K562 (cell line): Measurements from ENCODE around the gene RAE1. TPM values are rescaled to one million over a fixed set of nuclear protein-coding genes. Genes with fewer than 3 reads are reported as not detected.

Experiments
- CBX2 ChIP-seq: fragments of 200-600 bp; sonication (generic); IDR thresholded peaks from one replicate; pipeline ENCODE4 v1.6.1; 2012; ENCODE audit warnings: mild to moderate bottlenecking, low read length, inconsistent platforms; ENCODE audit not compliant: insufficient read depth, poor library complexity, severe bottlenecking
- HEY1 ChIP-seq: fragments of 250-450 bp; sonication (Bioruptor Pico); IDR thresholded peaks from 2 replicates; pipeline ENCODE4 v1.5.0; 2020; ENCODE audit warnings: mild to moderate bottlenecking, moderate library complexity, borderline replicate concordance
- KAT7 ChIP-seq: sonication (generic); formaldehyde crosslinking; IDR thresholded peaks from 2 replicates; pipeline ENCODE4 v1.8.0; 2022; ENCODE audit warnings: missing genetic modification reagents, mild to moderate bottlenecking, borderline replicate concordance
- NFATC3 ChIP-seq: fragments of 450-650 bp; IDR thresholded peaks from 2 replicates; pipeline ENCODE4 v1.6.1; 2017; ENCODE audit warnings: mild to moderate bottlenecking
- NFYB ChIP-seq: IDR thresholded peaks from 2 replicates; pipeline ENCODE4 v1.6.1; 2011; ENCODE audit warnings: mild to moderate bottlenecking, moderate library complexity; ENCODE audit not compliant: insufficient read length; ENCODE audit errors: extremely low read depth
- SETDB1 ChIP-seq: IDR thresholded peaks from one replicate; pipeline ENCODE4 v1.6.1; 2012; ENCODE audit warnings: low read length, control low read depth, inconsistent platforms
- ZNF583 ChIP-seq: fragments of 250-450 bp; sonication (Bioruptor Pico); IDR thresholded peaks from 2 replicates; pipeline ENCODE4 v1.4.0; 2020
- polyA plus RNA-seq, 8 experiments: library from polyadenylated mRNA; depleted of rRNA in 4 of 8; stranded (reverse) in 5 of 8; unstranded in 3 of 8; fragments of >200 nt; fragmentation: Nextera tagmentation in 2 of 8; fragmentation: Illumina TruSeq in 1 of 8; extraction: Ambion mirVana in 2 of 8; extraction: Trizol in 1 of 8; gene quantifications; 2 replicates each; pipeline versions ENCODE4 v1.2.1 to v1.2.3, GENCODE V29; 2011 to 2014; ENCODE audit warnings: inconsistent platforms in 1 of 8, missing spikeins in 1 of 8
- total RNA-seq, 7 experiments: library from RNA; depleted of rRNA in 6 of 7; stranded (reverse); fragments of >200 nt in 6 of 7; fragmentation: Illumina TruSeq in 2 of 7; extraction: Trizol in 2 of 7; gene quantifications; 2 replicates each; pipeline versions ENCODE4 v1.2.1 to v1.2.3, GENCODE V29; 2011 to 2021; ENCODE audit warnings: low replicate concordance in 1 of 7
- TF ChIP-seq, protein P1 (sequence below): fragments of 250-450 bp; sonication (Bioruptor Pico); IDR thresholded peaks from 2 replicates; pipeline ENCODE4 v1.5.0; 2020; ENCODE audit warnings: mild to moderate bottlenecking
- TF ChIP-seq, protein P2 (sequence below): fragments of 450-650 bp; IDR thresholded peaks from 2 replicates; pipeline ENCODE4 v1.7.1; 2018; ENCODE audit warnings: mild to moderate bottlenecking, low read depth; ENCODE audit not compliant: partially characterized antibody
- TF ChIP-seq, protein P3 (sequence below): fragments of 200-400 bp; formaldehyde crosslinking; IDR thresholded peaks from 2 replicates; pipeline ENCODE4 v1.6.1; 2017; ENCODE audit warnings: mild to moderate bottlenecking, low read depth, low read length, moderate library complexity
- TF ChIP-seq, protein P4 (sequence below): fragments of 450-650 bp; conservative IDR thresholded peaks from 2 replicates; pipeline ENCODE4 v1.6.1; 2016; ENCODE audit warnings: missing genetic modification characterization, low read depth, mild to moderate bottlenecking, control low read depth, missing compliant biosample characterization
- TF ChIP-seq, protein P5 (sequence below): sonication (generic); formaldehyde crosslinking; IDR thresholded peaks from 2 replicates; pipeline ENCODE4 v1.8.0; 2022; ENCODE audit warnings: mild to moderate bottlenecking, low read depth, missing genetic modification reagents

Gene RAE1
- total and polyA plus RNA-seq, 9 of the 15 experiments (the other 6 are each of a cell fraction or from before 2014, with no cell fraction given): 33.7 to 248 (median 77.7) TPM

DNA sequence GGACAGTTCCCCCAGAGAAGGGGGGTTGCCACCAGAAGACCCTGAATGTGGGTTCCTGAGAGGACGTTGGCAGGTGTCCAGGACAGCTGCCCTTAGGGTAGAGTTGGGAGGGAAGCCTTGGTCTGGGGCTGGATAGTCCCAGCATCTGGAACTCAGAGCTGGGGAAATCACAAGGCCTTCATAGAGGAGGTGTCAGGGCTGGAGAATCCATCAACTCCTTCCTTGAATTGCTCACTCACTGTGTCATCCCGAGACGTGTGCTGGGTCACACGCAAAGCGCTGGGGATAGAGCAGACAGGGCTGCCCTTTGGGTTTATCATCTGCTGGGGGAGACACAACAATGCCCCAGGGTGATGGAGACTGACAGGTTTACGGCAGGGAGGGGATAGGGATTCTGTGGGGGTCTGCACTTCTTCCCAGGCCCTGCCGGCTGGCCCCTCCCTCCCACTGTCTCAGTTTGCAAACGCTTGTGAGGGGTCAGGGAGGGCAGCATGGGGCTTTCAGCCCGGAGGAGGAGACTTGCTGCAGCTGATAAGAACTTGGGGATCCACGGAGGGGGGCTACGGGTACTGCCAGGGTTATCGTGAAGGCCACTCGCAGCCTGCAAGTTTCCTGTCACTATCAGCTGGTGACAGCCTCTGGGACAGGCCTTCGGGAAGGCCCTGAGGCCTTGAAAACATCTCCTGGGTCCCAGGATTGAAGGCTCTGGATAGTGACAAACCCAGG lies 58.8 kb downstream of the RAE1 start (continued):
- TF ChIP-seq, protein P1, sequence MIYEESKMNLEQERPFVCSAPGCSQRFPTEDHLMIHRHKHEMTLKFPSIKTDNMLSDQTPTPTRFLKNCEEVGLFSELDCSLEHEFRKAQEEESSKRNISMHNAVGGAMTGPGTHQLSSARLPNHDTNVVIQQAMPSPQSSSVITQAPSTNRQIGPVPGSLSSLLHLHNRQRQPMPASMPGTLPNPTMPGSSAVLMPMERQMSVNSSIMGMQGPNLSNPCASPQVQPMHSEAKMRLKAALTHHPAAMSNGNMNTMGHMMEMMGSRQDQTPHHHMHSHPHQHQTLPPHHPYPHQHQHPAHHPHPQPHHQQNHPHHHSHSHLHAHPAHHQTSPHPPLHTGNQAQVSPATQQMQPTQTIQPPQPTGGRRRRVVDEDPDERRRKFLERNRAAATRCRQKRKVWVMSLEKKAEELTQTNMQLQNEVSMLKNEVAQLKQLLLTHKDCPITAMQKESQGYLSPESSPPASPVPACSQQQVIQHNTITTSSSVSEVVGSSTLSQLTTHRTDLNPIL (CRISPR knock-in tag): no peak
- TF ChIP-seq, protein P2, sequence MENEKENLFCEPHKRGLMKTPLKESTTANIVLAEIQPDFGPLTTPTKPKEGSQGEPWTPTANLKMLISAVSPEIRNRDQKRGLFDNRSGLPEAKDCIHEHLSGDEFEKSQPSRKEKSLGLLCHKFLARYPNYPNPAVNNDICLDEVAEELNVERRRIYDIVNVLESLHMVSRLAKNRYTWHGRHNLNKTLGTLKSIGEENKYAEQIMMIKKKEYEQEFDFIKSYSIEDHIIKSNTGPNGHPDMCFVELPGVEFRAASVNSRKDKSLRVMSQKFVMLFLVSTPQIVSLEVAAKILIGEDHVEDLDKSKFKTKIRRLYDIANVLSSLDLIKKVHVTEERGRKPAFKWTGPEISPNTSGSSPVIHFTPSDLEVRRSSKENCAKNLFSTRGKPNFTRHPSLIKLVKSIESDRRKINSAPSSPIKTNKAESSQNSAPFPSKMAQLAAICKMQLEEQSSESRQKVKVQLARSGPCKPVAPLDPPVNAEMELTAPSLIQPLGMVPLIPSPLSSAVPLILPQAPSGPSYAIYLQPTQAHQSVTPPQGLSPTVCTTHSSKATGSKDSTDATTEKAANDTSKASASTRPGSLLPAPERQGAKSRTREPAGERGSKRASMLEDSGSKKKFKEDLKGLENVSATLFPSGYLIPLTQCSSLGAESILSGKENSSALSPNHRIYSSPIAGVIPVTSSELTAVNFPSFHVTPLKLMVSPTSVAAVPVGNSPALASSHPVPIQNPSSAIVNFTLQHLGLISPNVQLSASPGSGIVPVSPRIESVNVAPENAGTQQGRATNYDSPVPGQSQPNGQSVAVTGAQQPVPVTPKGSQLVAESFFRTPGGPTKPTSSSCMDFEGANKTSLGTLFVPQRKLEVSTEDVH: no peak
- TF ChIP-seq HEY1 (CRISPR knock-in tag) (no peak), SETDB1 (no peak), ZNF583 (peak; percentile 52; the same call in 1 of the 2 replicates), CBX2 (no peak), NFATC3 (0 out of 2 replicates have a peak, but pooled peaks have one; percentile 51), NFYB (no peak), KAT7 (CRISPR knock-in tag) (no peak)
- TF ChIP-seq, protein P3, sequence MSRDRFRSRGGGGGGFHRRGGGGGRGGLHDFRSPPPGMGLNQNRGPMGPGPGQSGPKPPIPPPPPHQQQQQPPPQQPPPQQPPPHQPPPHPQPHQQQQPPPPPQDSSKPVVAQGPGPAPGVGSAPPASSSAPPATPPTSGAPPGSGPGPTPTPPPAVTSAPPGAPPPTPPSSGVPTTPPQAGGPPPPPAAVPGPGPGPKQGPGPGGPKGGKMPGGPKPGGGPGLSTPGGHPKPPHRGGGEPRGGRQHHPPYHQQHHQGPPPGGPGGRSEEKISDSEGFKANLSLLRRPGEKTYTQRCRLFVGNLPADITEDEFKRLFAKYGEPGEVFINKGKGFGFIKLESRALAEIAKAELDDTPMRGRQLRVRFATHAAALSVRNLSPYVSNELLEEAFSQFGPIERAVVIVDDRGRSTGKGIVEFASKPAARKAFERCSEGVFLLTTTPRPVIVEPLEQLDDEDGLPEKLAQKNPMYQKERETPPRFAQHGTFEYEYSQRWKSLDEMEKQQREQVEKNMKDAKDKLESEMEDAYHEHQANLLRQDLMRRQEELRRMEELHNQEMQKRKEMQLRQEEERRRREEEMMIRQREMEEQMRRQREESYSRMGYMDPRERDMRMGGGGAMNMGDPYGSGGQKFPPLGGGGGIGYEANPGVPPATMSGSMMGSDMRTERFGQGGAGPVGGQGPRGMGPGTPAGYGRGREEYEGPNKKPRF: no peak
- TF ChIP-seq, protein P4, sequence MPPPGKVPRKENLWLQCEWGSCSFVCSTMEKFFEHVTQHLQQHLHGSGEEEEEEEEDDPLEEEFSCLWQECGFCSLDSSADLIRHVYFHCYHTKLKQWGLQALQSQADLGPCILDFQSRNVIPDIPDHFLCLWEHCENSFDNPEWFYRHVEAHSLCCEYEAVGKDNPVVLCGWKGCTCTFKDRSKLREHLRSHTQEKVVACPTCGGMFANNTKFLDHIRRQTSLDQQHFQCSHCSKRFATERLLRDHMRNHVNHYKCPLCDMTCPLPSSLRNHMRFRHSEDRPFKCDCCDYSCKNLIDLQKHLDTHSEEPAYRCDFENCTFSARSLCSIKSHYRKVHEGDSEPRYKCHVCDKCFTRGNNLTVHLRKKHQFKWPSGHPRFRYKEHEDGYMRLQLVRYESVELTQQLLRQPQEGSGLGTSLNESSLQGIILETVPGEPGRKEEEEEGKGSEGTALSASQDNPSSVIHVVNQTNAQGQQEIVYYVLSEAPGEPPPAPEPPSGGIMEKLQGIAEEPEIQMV (tag): no peak
- TF ChIP-seq, protein P5, sequence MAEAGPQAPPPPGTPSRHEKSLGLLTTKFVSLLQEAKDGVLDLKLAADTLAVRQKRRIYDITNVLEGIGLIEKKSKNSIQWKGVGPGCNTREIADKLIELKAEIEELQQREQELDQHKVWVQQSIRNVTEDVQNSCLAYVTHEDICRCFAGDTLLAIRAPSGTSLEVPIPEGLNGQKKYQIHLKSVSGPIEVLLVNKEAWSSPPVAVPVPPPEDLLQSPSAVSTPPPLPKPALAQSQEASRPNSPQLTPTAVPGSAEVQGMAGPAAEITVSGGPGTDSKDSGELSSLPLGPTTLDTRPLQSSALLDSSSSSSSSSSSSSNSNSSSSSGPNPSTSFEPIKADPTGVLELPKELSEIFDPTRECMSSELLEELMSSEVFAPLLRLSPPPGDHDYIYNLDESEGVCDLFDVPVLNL: no peak
